Measurements from ENCODE around the gene MTHFD1L.

DNA sequence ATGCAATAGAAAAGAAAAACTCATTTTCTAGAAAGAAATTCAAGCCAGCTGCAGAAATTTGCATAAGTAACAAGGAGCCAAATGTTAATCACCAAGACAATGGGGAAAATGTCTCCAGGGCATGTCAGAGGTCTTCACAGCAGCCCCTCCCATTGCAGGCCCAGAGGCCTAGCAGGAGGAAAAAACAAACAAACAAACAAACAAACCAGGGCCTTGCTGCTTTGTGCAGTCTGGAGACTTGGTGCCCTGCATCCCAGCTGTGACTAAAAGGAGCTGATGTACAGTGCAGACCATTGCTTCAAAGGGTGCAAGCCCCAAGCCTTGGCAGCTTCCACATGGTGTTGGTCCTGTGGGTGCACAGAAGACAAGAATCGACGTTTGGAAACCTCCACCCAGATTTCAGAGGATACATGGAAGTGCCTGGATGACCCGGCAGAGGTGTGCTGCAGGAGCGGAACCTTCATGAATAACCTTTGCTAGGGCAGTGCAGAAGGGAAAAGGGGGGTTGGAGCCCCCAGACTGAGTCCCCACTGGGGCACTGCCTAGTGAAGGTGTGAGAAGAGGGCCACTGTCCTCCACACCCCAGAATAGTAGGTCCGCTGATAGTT lies 263.4 kb downstream of the MTHFD1L start:
- TF ChIP-seq, protein P1, sequence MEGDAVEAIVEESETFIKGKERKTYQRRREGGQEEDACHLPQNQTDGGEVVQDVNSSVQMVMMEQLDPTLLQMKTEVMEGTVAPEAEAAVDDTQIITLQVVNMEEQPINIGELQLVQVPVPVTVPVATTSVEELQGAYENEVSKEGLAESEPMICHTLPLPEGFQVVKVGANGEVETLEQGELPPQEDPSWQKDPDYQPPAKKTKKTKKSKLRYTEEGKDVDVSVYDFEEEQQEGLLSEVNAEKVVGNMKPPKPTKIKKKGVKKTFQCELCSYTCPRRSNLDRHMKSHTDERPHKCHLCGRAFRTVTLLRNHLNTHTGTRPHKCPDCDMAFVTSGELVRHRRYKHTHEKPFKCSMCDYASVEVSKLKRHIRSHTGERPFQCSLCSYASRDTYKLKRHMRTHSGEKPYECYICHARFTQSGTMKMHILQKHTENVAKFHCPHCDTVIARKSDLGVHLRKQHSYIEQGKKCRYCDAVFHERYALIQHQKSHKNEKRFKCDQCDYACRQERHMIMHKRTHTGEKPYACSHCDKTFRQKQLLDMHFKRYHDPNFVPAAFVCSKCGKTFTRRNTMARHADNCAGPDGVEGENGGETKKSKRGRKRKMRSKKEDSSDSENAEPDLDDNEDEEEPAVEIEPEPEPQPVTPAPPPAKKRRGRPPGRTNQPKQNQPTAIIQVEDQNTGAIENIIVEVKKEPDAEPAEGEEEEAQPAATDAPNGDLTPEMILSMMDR (IDR thresholded peaks at IDR 0.05): no peak
- no peak for TF ChIP-seq POLR2A (IDR thresholded peaks at IDR 0.05)
